ENCODE results near the gene RYK. TPM values are rescaled to one million over a fixed set of nuclear protein-coding genes. Genes with fewer than 3 reads are reported as not detected.

The RYK gene
- total and polyA plus RNA-seq, 2 donors (not counting 3 experiments of a cell fraction or from before 2014, with no cell fraction given), result 23.8 to 48.3 TPM

- Histone ChIP-seq H4K20me1 (replicated peaks; ENCODE audit: control insufficient read depth, extremely low read depth, insufficient read depth, low read length) (peaks cover 31% of the 10 kb centered on the region), H3K36me3 (ENCODE audit: control insufficient read depth in 2 of 2, extremely low read depth in 1 of 2, insufficient read depth in 2 of 2, low read length in 2 of 2) (no peaks in the 10 kb centered on the region), H3K9me1 (replicated peaks; ENCODE audit: control insufficient read depth, extremely low read depth, insufficient read depth, low read length) (peaks cover 5% of the 10 kb centered on the region), H3K9ac (replicated peaks; ENCODE audit: extremely low read depth, insufficient read depth, low read length) (no peak overlapping the region), H3K27ac (ENCODE audit: insufficient read depth, low read depth, low read length) (no peak overlapping the region), H2AFZ (ENCODE audit: low read depth, low read length) (no peak overlapping the region), H3K79me2 (ENCODE audit: control insufficient read depth, insufficient read depth, low read length) (peaks cover 85% of the 10 kb centered on the region), H3K4me1 (ENCODE audit: control insufficient read depth, extremely low read depth, insufficient read depth, low read length) (peaks cover 3% of the 10 kb centered on the region), H3K27me3 (ENCODE audit: control insufficient read depth in 2 of 2, insufficient read depth in 2 of 2, low read length in 2 of 2) (no peaks in the 10 kb centered on the region), H3K4me3 (replicated peaks in 1 of 3; ENCODE audit: insufficient read depth in 1 of 3, low read depth in 1 of 3, low read length in 3 of 3) (no peak overlapping the region), H3K9me3 (replicated peaks; ENCODE audit: control insufficient read depth, insufficient read depth, low read length) (no peaks in the 10 kb centered on the region), H3K4me2 (ENCODE audit: insufficient read depth, low read length) (no peak overlapping the region)
- peak; percentile 29 for TF ChIP-seq FOS (IDR thresholded peaks at IDR 0.05; ENCODE audit: borderline replicate concordance, insufficient read depth, low read length)
- TF ChIP-seq MYC (IDR thresholded peaks at IDR 0.05; ENCODE audit: low read depth, low read length), result no peak
- FAIRE-seq (no peak), DNase-seq (ENCODE audit: low read depth, low spot score) (no peak)
- POLR2A ChIA-PET, result no interaction called here
- no TSS peak for BruUV-seq (replicated peaks)
- dilution Hi-C loops (cut with MboI; ENCODE audit: extremely low pct_ligation_motif_present, low sequenced_read_pairs), result no loop called here
- CTCF ChIA-PET, result interaction anchor here (0.7 to 1.6 kb wide), 4 partner anchors 9 to 21 kb away, joined by 3 read pairs; no protein-coding TSS in a partner anchor
- intact Hi-C loops (cut with micrococcal nuclease), result no loop called here
These were observed 18.5 kb downstream of the RYK start for GRCh38 chr3:134232151-134232550.

GRCh38 chr3:134231131-134231530, 19.5 kb downstream of the RYK start:
- no peak for TF ChIP-seq GATA2 (IDR thresholded peaks at IDR 0.05; ENCODE audit: insufficient read depth, insufficient read length, low read depth, low read length)
- no peak for TF ChIP-seq POLR2AphosphoS5 (IDR thresholded peaks at IDR 0.05; ENCODE audit: insufficient read depth, low read depth, low read length)
- no peak for TF ChIP-seq FOS (IDR thresholded peaks at IDR 0.05; ENCODE audit: borderline replicate concordance, insufficient read depth, low read length)
- TF ChIP-seq EZH2 (IDR thresholded peaks at IDR 0.05; ENCODE audit: borderline replicate concordance, low read depth, low read length, severe bottlenecking), result no peak
- TF ChIP-seq POLR2A (IDR thresholded peaks at IDR 0.05; ENCODE audit: low read depth, low read length), result no peak
- TF ChIP-seq MYC (IDR thresholded peaks at IDR 0.05; ENCODE audit: low read depth, low read length), result no peak
- dilution Hi-C loops (cut with MboI; ENCODE audit: extremely low pct_ligation_motif_present, low sequenced_read_pairs), result no loop called here
- Histone ChIP-seq H3K9me1 (replicated peaks; ENCODE audit: control insufficient read depth, extremely low read depth, insufficient read depth, low read length) (peaks cover 5% of the 10 kb centered on the region), H3K36me3 (ENCODE audit: control insufficient read depth in 2 of 2, extremely low read depth in 1 of 2, insufficient read depth in 2 of 2, low read length in 2 of 2) (no peaks in the 10 kb centered on the region), H3K4me3 (replicated peaks in 1 of 3; ENCODE audit: insufficient read depth in 1 of 3, low read depth in 1 of 3, low read length in 3 of 3) (no peak overlapping the region), H3K27me3 (ENCODE audit: control insufficient read depth in 2 of 2, insufficient read depth in 2 of 2, low read length in 2 of 2) (no peaks in the 10 kb centered on the region), H3K79me2 (ENCODE audit: control insufficient read depth, insufficient read depth, low read length) (peaks cover 81% of the 10 kb centered on the region), H4K20me1 (replicated peaks; ENCODE audit: control insufficient read depth, extremely low read depth, insufficient read depth, low read length) (peaks cover 29% of the 10 kb centered on the region), H3K27ac (ENCODE audit: insufficient read depth, low read depth, low read length) (no peak overlapping the region), H3K4me1 (ENCODE audit: control insufficient read depth, extremely low read depth, insufficient read depth, low read length) (peaks cover 3% of the 10 kb centered on the region), H3K4me2 (ENCODE audit: insufficient read depth, low read length) (no peak overlapping the region), H3K9ac (replicated peaks; ENCODE audit: extremely low read depth, insufficient read depth, low read length) (no peak overlapping the region), H2AFZ (ENCODE audit: low read depth, low read length) (no peak overlapping the region), H3K9me3 (replicated peaks; ENCODE audit: control insufficient read depth, insufficient read depth, low read length) (no peaks in the 10 kb centered on the region)
- ChIA-PET CTCF (no interaction called here), POLR2A (no interaction called here)
- FAIRE-seq (no peak), DNase-seq (ENCODE audit: low read depth, low spot score) (no peak)
- intact Hi-C loops (cut with micrococcal nuclease), result no loop called here
- no TSS peak for BruUV-seq (replicated peaks)

Measured in endothelial cell of umbilical vein (primary cell).